ENCODE results near the gene BCKDK.
"Not testable (repeated sequence)": the region's sequence is repeated elsewhere in the genome, so short reads cannot be mapped to it uniquely, and the experiment has no call there.

The BCKDK gene

DNA sequence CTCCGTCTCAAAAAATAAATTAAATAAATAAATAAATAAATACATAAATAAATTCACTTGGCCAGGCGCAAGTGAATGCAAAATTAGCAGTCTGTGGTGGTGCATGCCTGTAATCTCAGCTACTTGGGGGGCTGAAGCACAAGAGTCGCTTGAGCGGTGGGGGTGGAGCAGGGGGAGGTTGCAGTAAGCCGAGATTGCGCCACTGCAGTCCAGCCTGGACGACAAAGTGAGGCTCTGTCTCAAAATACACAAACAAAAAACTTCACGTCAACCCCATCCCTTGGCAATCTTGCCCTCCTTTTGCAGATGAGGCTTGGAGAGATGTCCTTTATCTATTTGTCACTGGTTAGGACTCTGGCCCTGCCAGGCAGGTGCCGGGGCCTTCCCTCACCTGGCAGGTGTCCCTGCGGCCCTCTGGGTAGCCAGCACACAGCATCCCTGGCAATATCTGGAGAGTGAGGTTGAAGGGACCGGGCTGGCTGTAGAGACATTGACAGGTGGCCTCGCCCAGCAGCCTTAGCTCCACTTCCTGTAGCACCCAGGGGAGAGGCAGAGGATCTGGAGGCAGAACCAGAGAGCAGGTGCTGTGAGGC, 37.3 kb downstream of the BCKDK start:
- DNase-seq (ENCODE audit: low read depth): no peak
- no peak for TF ChIP-seq CTCF (IDR thresholded peaks at IDR 0.05; ENCODE audit: insufficient read depth, low read depth, low read length, missing control alignments)
- no peak overlapping the region for H3K4me3 ChIP-seq (ENCODE audit: low read length)

DNA sequence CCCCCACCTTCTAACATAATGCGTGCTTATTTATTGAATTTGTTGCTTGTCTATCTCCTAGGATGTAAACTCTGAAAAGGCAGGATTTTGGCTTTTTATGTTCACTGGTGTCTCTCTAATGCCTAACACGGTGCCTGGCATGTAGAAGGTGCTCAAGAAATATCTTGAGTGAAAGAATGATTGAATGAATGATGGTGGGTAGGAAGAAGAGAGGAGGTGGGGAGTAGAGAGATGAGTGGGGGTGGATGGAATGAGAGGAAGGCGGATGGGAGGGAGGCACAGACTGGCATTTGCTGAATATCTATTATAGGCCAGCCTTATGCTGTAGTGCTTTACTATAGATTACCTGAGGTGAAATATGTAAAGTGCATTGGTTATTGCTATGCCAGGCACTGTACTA, 39.4 kb downstream of the BCKDK start:
- H3K4me3 ChIP-seq (ENCODE audit: low read length): no peak overlapping the region
- no peak for DNase-seq (ENCODE audit: low read depth)
- no peak for TF ChIP-seq CTCF (IDR thresholded peaks at IDR 0.05; ENCODE audit: insufficient read depth, low read depth, low read length, missing control alignments)

DNA sequence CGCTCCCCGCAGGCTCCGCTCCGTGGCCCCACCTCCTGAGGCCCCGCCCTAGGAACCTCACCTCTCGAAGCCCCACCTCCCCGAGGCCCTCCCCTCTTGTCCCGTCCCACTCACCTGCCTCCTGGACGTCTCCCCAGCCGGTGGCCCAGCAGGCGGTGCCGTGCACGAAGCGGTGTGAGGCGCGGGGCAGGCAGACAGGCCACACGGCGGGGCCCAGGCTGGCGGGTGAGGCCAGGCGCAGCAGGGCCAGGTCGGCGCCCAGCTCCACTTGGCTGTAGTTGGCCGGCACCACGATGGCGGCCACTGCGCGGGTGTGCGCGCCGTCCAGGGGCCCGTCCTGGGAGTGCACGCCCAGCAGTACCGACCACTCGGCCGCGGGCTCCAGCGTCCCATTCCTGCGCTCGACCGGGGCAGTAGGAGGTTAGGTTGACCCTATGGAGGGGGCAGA, 40.1 kb downstream of the BCKDK start:
- DNase-seq (ENCODE audit: low read depth): peak; percentile 66
- peak overlapping the region; percentile 25 for H3K4me3 ChIP-seq (ENCODE audit: low read length)
- no peak for TF ChIP-seq CTCF (IDR thresholded peaks at IDR 0.05; ENCODE audit: insufficient read depth, low read depth, low read length, missing control alignments)

DNA sequence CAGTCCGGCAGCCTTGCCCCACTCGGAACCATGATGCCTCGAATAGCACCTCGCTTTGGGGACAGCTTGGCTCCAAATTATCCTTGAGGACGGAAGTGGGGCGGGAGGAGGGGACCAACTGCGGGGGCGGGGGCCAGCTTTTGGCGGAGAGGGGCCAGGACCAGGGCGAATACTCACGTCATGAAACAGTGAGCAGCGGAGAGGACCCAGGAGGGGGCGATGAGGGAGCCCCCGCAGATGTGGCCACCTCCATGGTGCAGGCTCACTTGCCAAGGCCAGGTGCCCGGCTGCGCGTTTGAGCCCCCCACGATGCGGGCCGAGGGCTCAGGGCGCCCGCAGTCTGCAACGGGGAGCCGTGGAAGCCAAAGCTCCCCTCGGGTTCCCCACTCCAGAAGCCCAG, 40.7 kb downstream of the BCKDK start:
- no peak for TF ChIP-seq CTCF (IDR thresholded peaks at IDR 0.05; ENCODE audit: insufficient read depth, low read depth, low read length, missing control alignments)
- DNase-seq (ENCODE audit: low read depth): no peak
- H3K4me3 ChIP-seq (ENCODE audit: low read length): no peak overlapping the region

- no peak overlapping the region for H3K4me3 ChIP-seq (ENCODE audit: low read length)
- TF ChIP-seq CTCF (IDR thresholded peaks at IDR 0.05; ENCODE audit: insufficient read depth, low read depth, low read length, missing control alignments): no peak
- no peak for DNase-seq (ENCODE audit: low read depth)
Measured at GRCh38 chr16:31149332-31149731, 41.1 kb downstream of the BCKDK start.

GRCh38 chr16:31149894-31150890, 42.0 kb downstream of the BCKDK start, which contains the start of gene PRSS36:
TSS of gene PRSS36 (minus strand) at chr16:31150066. CDS start at chr16:31150035, 31 bp downstream.
- H3K4me3 ChIP-seq (ENCODE audit: low read length): no peak within 1 kb of the TSS
- TF ChIP-seq CTCF (IDR thresholded peaks at IDR 0.05; ENCODE audit: insufficient read depth, low read depth, low read length, missing control alignments): no peak
- no peak for DNase-seq (ENCODE audit: low read depth)

- H3K4me3 ChIP-seq (ENCODE audit: low read length); DNase-seq (ENCODE audit: low read depth): not testable (repeated sequence)
Measured at GRCh38 chr16:31150976-31151375, 42.8 kb downstream of the BCKDK start.

Data from epithelial cell of esophagus (primary cell).